Right lobe of liver (tissue), 4 donors: ENCODE measurements around the gene CTNND2.

Source experiments
- POLR2A ChIP-seq: fragments of 450-650 bp; IDR thresholded peaks from one replicate; pipeline ENCODE4 v1.6.1; 2017; ENCODE audit warnings: antibody characterized with exemption, mild to moderate bottlenecking
- TF ChIP-seq, protein P1 (sequence below), 4 donors: fragments of 200-600 bp in 3 of 4; fragments of 450-650 bp in 1 of 4; IDR thresholded peaks; one replicate each; pipeline versions ENCODE4 v1.5.1 to v1.8.0; 2016 to 2022; ENCODE audit warnings: antibody characterized with exemption in 4 of 4, mild to moderate bottlenecking in 2 of 4
- donor health status: DM: no; HTN: no; CAD: no.
- donor health status: DM: no; HTN: no; CAD: no.
- donor health status: DM: no; HTN: yes; CAD: no.

DNA sequence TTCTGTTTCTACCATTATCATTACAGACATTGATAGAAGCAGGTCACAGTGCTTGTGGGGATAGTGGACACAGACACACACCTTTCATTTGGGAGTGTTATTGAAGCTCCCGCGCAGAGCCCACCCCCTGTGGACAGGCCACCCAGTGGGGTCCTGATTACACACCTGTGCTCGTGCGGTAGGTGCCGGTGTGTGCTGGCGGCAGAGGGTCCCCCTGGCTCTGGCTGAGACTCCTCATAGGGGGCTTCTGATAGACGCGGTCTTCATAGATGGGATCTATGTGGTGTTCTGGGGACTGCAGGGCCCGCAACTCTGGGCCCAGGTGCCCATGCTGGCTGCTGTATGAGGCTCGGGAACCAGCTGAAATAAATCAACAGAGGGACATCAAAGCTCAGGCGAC, 539.7 kb downstream of the CTNND2 start:
- TF ChIP-seq POLR2A, result no peak
- TF ChIP-seq, protein P1, sequence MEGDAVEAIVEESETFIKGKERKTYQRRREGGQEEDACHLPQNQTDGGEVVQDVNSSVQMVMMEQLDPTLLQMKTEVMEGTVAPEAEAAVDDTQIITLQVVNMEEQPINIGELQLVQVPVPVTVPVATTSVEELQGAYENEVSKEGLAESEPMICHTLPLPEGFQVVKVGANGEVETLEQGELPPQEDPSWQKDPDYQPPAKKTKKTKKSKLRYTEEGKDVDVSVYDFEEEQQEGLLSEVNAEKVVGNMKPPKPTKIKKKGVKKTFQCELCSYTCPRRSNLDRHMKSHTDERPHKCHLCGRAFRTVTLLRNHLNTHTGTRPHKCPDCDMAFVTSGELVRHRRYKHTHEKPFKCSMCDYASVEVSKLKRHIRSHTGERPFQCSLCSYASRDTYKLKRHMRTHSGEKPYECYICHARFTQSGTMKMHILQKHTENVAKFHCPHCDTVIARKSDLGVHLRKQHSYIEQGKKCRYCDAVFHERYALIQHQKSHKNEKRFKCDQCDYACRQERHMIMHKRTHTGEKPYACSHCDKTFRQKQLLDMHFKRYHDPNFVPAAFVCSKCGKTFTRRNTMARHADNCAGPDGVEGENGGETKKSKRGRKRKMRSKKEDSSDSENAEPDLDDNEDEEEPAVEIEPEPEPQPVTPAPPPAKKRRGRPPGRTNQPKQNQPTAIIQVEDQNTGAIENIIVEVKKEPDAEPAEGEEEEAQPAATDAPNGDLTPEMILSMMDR (IDR thresholded peaks at IDR 0.05), result no peak
